Measurements from ENCODE around the gene IFI30.
"Not testable (repeated sequence)": the region's sequence is repeated elsewhere in the genome, so short reads cannot be mapped to it uniquely, and the experiment has no call there.

Gene IFI30

DNA sequence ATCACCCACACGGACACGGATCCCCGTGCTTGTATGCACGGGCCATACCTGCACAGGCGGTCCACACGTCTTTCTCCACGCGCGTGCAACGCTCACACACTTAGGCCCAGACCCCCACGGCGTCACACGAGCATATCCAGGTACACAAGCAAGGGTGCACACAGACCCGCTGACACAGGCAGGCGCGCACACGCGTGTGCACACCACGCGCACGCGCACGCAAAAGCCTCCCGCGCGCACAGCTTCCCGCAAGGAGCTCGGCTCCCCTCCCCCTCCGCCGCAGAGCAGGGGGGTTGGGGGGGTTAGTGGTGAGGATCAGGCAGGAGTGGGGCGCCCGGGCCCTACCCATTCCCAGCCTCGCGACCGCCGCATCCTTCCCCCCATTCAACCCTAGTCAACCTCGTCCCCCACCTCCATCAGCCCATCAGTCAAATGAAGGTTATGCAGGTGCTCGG is 29.8 kb downstream of the IFI30 start:
- no peak for DNase-seq

GRCh38 chr19:18203863-18204393 is 30.3 kb downstream of the IFI30 start, which contains the start of gene RAB3A:
RAB3A (minus strand) TSS chr19:18204042; CDS start chr19:18202740, 1,302 bp downstream.
- peak; percentile 99 to 100 (median 100) for DNase-seq

DNA sequence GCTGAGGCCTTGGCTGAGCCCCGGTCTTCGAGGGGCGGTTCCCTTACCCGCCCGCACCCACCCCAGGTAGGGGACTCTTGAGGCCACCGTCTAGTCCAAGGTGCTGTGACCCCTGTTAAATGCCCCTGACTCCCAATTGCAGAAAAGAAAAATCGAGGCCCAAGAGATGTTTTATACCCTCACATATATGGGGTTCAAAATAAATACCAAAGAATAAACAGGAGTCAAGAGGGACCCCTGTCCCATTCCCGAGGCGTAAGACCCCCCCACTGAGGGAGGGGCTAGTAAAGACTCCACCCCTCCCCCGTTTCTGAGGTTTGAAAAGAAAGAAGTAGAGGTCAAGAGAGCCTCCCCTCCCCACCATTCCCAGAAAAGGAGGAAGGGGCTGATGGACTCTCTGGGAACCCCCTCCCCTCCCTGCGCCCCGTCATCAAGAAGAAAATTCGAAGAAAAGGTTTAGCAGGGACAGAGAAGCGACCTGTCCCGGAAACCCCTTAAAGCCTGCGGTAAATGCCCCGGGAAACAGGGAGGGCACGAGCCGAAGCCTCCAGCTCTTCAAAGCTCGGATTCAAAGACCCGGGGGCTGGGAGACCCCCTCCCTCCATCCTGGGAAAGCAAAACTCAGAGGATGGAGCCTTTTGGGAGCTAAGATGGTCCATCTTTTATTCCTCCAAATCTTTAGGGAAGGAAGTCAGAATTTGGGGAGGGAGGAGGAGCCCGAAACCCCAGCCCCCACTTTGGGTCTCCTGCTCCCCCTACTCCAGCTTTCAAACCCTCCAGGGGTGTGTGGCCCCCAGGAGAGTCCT is 31.0 kb downstream of the IFI30 start:
- DNase-seq, result peak in 2 of 3 experiments; percentile 81 to 91

DNA sequence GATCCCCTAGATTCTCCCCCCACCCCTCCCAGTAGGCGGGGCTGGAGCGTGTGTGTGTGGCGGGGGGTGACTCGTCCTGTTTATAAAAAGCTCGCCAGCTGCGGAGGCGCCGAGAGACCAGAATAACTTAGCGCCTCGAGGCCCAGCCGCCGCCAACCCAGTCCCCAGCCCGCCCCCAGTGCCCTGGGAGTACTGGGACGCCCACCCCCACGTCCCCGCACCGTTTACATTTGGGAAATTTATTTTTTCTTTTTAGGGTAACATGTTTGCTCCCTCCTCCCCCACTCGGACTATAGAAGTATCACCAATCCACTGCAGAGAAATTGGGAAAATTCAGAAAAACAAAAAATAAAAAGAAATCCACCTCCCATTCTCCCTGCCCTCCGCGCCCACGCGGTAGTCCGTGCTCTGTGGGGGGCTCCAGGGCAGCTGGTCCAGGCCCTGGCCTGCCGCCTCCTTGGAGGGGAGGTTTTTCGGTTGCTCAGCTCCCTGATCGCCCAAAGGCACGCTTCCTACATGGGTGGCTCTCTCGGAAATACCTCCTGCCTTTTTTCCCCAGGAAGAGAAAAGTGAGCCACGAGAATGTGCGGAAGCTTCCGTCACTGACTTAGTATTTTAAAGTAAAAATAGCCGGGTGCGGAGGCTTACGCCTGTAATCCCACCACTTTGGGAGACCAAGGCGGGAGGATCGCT is 31.7 kb downstream of the IFI30 start:
- peak in 2 of 3 experiments; percentile 36 to 73 for DNase-seq

GRCh38 chr19:18206018-18206417 is 32.4 kb downstream of the IFI30 start:
- no peak for DNase-seq

DNA sequence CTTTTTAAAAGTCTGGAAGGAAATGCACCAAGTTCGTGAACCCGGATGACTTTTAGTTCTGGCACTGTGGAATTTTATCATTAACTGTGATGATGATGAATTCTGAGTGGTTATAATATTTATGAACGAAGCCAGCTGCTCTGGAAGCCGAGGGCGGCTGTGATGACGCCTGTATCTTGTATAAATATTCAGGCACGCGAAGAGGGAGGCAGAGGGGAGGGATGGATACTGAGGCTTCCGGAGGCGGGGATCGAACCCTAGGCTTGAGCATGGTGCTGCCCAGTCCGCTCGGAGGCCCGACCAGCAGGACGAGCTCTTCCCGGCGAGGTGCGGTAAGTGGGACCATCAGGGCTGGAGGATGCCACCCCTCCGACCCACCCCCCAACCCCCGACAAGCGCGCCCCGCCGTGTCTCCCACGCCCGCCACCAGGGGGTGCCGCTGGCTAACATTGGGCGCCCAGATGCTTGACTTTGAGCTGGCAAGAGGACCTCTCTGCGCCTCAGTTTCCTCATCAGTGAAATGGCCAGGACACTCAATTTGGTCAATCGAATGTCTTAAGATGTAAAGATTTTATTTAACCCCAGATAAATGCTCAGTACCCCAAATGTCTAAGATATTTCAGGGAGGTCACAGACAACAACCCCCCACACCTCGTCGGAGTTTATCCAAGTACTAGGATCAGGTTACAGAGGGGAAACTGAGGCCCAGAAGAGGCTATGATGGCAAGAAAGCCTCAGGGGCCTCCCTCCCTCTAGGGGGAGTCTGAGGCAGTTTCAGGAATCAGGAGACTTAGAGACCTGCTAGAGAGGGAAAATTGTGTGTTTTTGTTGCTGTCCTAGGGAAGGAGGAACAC is 34.7 kb downstream of the IFI30 start:
- peak in 2 of 3 experiments; percentile 7 to 27 for DNase-seq

- not testable (repeated sequence) for DNase-seq
Observed at GRCh38 chr19:18209912-18210311, 36.3 kb downstream of the IFI30 start.

DNA sequence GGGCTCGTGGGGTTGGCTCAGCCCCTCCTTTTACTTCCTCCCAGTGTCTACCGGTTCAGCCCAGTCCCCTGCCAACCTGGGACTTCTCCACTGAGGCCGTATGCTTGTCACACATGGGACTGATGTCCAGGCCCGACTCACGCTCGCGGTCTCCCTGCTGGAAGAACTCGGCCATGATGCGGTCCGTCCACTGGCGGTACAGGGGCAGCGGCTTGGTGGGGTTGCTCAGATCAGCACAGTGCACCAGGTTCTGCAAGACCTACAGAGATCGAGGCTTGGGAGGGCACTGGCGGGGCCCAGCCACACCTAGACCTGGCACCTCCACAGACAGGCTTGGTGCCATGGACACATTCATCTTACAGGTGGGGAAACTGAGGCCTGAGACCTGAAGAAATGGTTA is 38.1 kb downstream of the IFI30 start:
- DNase-seq, result no peak

GRCh38 chr19:18214779-18215433 is 41.3 kb downstream of the IFI30 start:
- no peak for DNase-seq

DNA sequence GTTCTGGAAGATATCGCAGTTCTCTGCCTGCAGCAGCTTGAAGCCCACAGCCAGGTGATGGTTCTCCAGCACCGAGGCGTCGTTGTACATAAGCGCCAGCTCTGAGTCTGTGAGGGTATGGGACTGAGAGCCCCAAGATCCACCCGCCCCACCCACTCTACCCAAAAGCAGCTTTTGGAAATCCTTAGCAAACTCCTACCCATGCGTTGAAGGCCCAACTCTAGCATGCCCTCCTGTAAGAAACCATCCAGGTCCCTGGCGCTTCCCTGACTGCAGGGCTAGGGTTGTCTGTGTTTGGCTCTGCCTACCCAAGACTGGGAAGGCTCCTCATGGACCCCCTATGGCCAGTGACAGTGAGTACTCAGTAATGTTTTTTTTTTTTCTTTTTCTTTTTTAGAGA is 43.2 kb downstream of the IFI30 start:
- DNase-seq, result no peak

DNA sequence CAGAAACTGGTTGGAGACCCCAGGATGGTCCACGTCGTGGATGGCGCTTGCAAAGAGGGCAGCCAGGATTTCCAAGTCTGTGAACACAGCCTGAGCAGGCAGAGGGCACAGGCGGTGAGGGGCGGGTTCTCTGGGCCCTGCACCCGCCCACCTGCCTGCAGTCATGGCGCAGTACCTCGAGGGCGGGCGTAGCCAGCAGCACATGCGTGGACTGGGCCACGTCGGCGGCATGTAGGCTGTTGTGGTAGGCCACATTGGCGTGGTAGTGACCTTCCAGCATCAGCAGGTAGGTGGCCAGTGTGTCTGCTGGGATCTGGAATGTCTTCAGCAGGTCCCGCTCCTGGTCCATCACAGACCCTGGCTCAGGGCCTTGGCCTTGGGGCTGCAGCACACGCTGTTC is 44.5 kb downstream of the IFI30 start:
- DNase-seq, result no peak

GRCh38 chr19:18218600-18218999 is 45.0 kb downstream of the IFI30 start:
- DNase-seq, result no peak

GRCh38 chr19:18219911-18220631 is 46.5 kb downstream of the IFI30 start:
- no peak for DNase-seq

DNA sequence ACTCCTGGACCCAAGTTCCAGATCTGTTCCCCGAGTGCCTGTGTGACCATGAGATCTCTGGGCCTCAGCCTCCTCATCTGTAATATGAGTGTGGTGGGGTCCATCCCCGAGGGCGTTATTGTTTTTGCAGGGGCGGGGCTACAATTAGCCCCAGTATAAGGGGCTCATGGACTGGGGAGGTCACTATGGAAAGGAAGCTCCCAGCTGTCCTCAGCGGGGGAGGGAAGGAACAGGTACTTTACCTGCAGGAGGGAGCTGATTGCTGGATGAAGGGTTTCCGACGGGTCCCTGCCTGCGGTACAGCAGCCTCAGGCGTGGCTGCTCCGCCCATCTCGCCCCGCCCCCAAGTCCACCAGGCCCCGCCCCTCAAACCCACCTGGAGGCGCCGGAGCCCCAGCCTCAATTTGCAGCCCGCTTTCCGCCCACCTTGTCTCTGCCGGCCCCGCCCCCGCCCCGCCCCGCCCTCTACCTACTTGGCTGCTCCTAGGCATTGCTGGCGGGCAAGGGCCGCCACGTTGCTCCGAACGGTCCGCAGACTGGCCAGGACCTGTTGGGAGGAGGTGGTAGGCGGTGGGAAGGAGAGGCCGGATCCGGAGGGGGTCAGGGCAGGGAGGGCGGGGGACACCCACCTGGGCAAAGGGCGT is 47.1 kb downstream of the IFI30 start:
- peak; percentile 17 to 57 (median 38) for DNase-seq

DNA sequence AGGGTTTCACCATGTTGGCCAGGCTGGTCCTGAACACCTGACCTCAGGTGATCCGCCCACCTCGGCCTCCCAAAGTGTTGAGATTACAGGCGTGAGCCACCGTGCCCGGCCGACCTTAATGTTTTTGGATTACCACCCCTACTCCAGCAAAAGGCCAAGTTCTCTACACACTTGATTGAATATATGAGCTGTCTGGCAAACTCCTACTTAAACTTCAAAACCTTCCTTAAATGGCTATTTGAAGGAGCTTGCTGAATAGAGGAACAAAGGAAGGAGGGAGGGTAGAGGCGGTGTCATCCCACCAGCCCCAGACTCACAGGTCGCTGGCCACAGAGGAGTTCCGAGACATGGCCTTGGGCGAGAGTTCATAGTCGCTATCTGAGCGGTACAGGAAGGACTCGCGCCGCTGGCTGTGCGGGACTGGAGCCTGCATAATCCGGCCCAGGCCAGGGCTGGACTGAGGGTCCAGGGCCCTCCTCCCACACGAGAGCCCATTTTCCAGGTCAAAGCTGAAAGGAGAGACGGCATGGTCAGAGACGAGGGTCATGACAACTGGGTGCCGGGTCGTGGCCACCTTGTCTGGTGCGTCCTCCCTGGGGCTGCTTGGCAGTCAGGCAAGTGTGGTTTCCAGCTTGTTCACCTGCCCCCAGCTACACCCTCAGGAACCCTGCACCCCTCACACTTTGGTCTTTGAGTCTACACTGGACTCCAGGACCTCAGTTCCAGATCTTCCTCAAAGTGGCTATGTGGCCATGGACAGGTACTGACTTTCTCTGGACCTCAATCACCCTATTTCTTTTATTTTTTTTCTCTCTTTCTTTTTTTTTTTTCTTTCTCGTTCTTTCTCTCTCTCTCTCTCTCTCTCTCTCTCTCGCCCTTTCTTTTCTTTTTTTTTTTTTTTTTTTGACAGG is 48.5 kb downstream of the IFI30 start:
- no peak for DNase-seq

DNA sequence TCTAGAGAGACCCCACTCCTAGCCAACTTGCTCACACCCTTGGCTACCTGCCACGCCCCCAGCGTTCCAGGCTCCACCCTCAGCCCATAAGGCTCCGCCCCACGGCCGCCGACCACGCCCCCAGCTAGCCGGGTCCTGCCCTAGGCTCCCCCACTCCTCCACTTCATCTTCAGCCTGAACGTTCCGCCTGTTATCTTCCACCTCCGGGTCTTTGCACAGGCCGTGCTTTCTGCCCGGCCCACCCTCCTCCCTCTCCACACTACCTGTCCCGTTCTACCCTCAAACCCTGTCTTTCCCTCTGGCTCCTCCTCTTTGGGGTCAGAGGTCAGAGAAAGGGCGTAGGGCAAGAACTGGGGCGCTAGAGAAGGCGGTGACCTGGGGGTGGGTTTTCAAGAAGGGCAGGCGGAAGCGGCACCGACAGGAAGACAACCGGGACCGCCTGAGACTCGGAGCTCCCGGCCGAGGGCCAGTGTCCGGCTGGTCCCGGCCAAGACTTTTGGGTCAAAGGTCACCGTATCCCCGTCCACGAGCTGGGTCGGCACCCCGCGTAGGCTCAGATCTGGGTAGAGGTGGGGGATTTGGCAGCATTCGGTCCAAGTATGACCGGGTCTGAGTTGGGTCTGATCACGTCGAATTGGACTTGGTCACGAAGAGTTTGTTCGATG is 50.4 kb downstream of the IFI30 start:
- DNase-seq, result peak in 2 of 3 experiments; percentile 19 to 48

- DNase-seq, result peak; percentile 88 to 98 (median 95)
Observed at GRCh38 chr19:18224525-18225354, 51.1 kb downstream of the IFI30 start.

DNA sequence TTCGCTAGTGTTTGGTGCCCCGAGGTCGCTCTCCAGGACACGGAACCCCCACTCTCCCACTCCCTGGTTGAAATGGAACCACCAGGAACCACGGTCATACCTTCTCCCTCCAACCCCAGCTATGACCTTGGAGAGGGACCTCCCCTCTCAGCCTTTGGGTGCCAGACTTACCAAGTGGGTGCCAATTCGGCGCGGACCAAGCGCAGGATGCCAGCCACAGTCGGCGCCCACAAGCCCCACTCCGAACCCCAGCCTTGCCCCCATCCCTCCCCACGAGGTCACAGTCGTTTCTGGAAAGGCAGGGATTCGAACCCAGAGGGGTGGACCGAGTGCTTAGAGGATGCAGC is 51.7 kb downstream of the IFI30 start:
- no peak for DNase-seq
